ENCODE data around the gene DHX32. TPM values are rescaled to one million over a fixed set of nuclear protein-coding genes. Genes with fewer than 3 reads are reported as not detected.

DHX32 gene
- total RNA-seq, 3 donors from 2014 or later = 51.5 to 91.3 (median 66.5) TPM

DNA sequence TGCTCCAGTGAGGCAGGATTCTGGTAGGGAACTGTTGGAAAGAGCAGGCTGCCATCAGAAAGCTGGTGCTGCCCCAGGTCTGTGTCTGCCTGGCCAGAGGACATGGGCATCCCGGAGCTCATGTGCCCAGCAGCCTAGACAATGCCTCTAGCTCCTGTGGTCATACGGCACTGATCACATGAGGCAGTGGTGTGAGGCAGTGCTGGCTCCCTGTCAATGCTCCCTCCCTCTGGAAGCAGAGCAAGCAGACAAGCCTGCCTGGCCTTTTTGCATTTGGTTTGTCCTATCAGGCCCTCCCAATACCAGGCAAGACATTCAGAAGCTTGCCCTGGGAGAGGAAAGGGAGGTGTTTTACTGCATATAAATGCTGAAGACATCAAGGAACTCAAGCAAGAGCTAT is 86.0 kb downstream of the DHX32 start:
- Histone ChIP-seq H3K4me1 (ENCODE audit: low read depth) (no peaks in the 10 kb centered on the region), H3K9me3 (no peaks in the 10 kb centered on the region), H3K36me3 (ENCODE audit: low read depth) (no peaks in the 10 kb centered on the region), H3K4me3 (no peak overlapping the region)
- intact Hi-C loops (cut with DNase I, micrococcal nuclease) = no loop called here
- TF ChIP-seq, protein P1, sequence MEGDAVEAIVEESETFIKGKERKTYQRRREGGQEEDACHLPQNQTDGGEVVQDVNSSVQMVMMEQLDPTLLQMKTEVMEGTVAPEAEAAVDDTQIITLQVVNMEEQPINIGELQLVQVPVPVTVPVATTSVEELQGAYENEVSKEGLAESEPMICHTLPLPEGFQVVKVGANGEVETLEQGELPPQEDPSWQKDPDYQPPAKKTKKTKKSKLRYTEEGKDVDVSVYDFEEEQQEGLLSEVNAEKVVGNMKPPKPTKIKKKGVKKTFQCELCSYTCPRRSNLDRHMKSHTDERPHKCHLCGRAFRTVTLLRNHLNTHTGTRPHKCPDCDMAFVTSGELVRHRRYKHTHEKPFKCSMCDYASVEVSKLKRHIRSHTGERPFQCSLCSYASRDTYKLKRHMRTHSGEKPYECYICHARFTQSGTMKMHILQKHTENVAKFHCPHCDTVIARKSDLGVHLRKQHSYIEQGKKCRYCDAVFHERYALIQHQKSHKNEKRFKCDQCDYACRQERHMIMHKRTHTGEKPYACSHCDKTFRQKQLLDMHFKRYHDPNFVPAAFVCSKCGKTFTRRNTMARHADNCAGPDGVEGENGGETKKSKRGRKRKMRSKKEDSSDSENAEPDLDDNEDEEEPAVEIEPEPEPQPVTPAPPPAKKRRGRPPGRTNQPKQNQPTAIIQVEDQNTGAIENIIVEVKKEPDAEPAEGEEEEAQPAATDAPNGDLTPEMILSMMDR (IDR thresholded peaks at IDR 0.05) = no peak
- no peak for ATAC-seq
- DNase-seq = no peak

DNA sequence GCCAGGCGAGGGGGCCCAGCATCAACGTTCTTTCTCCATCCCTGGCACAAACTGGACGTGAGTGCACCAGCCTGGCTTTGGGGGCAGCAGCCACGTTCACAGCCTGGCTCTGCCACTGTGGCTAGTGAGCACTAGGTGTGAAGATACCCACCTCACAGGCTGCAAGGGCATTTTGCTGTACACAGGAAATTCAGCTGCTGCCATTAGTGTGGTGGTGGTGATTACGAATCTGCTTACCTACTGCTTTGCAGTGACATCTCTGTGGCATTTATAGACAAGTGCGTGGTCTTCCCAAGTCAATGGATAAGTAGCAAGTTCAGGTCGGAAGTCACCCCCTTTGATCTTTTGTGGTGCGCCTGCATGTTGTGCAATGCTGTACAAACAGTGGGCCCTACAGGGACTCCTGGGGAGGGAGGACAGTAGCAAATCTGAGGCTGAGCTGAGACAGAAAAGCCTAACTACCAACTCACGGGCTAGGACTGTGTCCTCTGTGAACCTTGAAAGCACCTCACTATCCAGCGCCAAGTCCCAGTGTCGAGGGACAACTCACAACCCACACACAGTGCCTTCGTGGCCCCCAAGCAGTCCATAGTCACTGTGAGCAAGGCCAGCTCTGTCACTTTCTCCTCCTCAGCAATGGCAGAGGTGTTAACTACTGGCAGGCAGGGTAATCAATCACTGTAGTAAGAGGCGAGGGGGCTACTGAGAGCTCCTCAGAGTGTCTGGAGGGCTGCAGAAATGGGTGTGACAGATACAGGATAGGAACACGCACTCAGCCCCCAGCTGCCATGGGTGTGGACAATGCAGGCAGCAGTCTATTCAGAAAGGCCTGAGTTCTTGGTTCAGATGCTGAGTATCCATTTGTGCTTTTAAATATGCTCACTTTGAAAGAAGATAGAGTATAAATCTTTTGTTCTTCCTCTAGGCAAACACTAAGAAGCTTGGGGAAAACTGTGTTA is 88.5 kb downstream of the DHX32 start:
- no peak overlapping the region for H3K4me3 ChIP-seq
- no peak for ATAC-seq
- no peaks in the 10 kb centered on the region for H3K4me1 ChIP-seq (ENCODE audit: low read depth)
- TF ChIP-seq, protein P1 (IDR thresholded peaks at IDR 0.05) = no peak
- DNase-seq = no peak
- intact Hi-C loops (cut with DNase I, micrococcal nuclease) = no loop called here
- H3K36me3 ChIP-seq (ENCODE audit: low read depth) = no peaks in the 10 kb centered on the region
- H3K9me3 ChIP-seq = no peaks in the 10 kb centered on the region

DNA sequence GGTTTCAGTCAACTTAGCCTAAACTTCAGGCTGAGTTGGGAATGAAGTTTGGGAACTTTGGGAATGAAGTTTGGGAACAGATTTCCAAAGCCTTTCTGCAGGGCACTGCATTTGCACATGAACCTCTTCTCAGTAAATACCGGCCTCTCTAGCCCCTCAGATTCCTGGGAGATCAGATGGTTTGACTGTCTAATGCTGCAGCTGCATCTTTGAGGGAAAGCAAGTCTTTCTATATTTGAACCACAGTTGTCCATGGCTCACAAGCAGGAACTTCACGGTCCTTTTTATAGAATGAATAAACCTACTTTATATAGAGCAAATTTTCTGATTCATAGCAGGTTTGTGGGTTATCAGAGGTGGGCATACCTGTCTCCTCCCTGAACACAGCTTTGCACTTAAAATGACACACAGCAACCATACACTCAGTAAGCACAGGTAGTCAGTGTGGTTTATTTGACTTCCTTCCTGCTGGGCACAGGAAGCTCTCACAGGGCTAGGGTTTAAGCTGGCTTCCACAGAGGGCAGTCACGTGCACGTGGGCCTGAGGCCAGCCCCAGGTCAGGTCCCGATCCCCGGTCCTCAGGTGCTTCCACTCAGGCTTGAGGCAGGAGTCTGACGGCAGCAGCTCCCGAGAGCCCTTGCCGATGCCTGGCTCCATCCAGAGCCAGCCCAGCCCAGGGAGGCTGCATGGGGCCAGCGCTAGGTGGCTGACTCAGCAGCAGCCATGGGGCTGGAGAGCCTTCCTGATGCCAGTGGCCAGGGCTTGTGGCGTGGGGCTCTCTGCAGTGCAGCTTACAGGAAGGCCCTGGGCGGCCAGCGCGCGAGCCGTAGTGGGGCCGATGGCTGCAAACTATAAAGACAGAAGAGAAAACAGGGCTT is 92.7 kb downstream of the DHX32 start:
- no peaks in the 10 kb centered on the region for H3K9me3 ChIP-seq
- DNase-seq (no peak), ATAC-seq (peak; percentile 36)
- TF ChIP-seq, protein P1 (IDR thresholded peaks at IDR 0.05) = no peak
- H3K36me3 ChIP-seq (ENCODE audit: low read depth) = no peaks in the 10 kb centered on the region
- no peaks in the 10 kb centered on the region for H3K4me1 ChIP-seq (ENCODE audit: low read depth)
- no peak overlapping the region for H3K4me3 ChIP-seq
- intact Hi-C loops (cut with DNase I, micrococcal nuclease) = no loop called here

Small RNA genes lying within 50 kb of the gene (microRNA-seq; reads per million reads assigned to microRNA genes)
- 0.70 reads per million for gene MIR4484

Other genes starting within 250 kb of the DHX32 start
- gene TEX36, start 198.1 kb downstream of the DHX32 start, total RNA-seq = not detected
- 10 to 100 TPM; 20.3 to 24.3 (median 23.5) TPM for gene EDRF1, start 161.6 kb downstream of the DHX32 start, total RNA-seq
- under 1 TPM in 2 of 3 donors, not detected in 1; 0.14 to 0.28 TPM for gene MMP21, start 105.5 kb downstream of the DHX32 start, total RNA-seq
- 10 to 100 TPM; 23.9 to 30.9 (median 27.5) TPM for gene UROS, start 58.0 kb downstream of the DHX32 start, total RNA-seq
- gene BCCIP, start 57.7 kb downstream of the DHX32 start, total RNA-seq = 10 to 100 TPM; 30.7 to 48.2 (median 41.1) TPM
- 10 to 100 TPM in 1 of 3 donors, 1 to 10 TPM in 2; 4.2 to 10.3 (median 7.4) TPM for gene FANK1, start 15.3 kb upstream of the DHX32 start, total RNA-seq

Data from mucosa of descending colon (tissue), 3 donors.